MG63 (cell line): ENCODE measurements around the gene KMT2D. TPM values are rescaled to one million over a fixed set of nuclear protein-coding genes. Genes with fewer than 3 reads are reported as not detected.

Experiments
- DNase-seq: peaks from one replicate; pipeline ENCODE4 v3.0.0-alpha.2; 2020
- H3K27me3 ChIP-seq: fragments of 250-450 bp; sonication (Bioruptor Pico); 2 replicates; pipeline ENCODE4 v1.5.1; 2020; ENCODE audit warnings: mild to moderate bottlenecking, moderate library complexity
- H3K36me3 ChIP-seq: fragments of 250-450 bp; sonication (Bioruptor Pico); 2 replicates; pipeline ENCODE4 v1.5.1; 2020; ENCODE audit warnings: mild to moderate bottlenecking, moderate library complexity
- H3K4me3 ChIP-seq: fragments of 250-450 bp; sonication (Bioruptor Pico); 2 replicates; pipeline ENCODE4 v1.5.1; 2020; ENCODE audit warnings: mild to moderate bottlenecking, moderate library complexity
- H3K9me3 ChIP-seq: fragments of 250-450 bp; sonication (Bioruptor Pico); 2 replicates; pipeline ENCODE4 v1.5.1; 2020; ENCODE audit warnings: mild to moderate bottlenecking, moderate library complexity
- total RNA-seq: library from RNA; depleted of rRNA; stranded (reverse); fragments of >200 nt; shearing (Covaris generic); gene quantifications from 2 replicates; pipeline ENCODE4 v1.2.3, GENCODE V29; 2014; ENCODE audit warnings: low replicate concordance

KMT2D gene
- total RNA-seq, 1 experiment from 2014 or later, result 8.6 TPM

GRCh38 chr12:49059045-49059298 is 1.6 kb downstream of the KMT2D start:
- Histone ChIP-seq H3K4me3 (peak overlapping the region; percentile 82), H3K36me3 (peaks cover 32% of the 10 kb centered on the region), H3K27me3 (no peaks in the 10 kb centered on the region), H3K9me3 (no peaks in the 10 kb centered on the region)
- no peak for DNase-seq

- Histone ChIP-seq H3K36me3 (peaks cover 35% of the 10 kb centered on the region), H3K27me3 (no peaks in the 10 kb centered on the region)
- no peak for DNase-seq
Observed at GRCh38 chr12:49058366-49059044, 2.1 kb downstream of the KMT2D start.

GRCh38 chr12:49057888-49058287 is 2.7 kb downstream of the KMT2D start:
- H3K4me3 ChIP-seq, result peak overlapping the region; percentile 82
- no peak for DNase-seq
- no peaks in the 10 kb centered on the region for H3K27me3 ChIP-seq
- peaks cover 40% of the 10 kb centered on the region for H3K36me3 ChIP-seq
- no peaks in the 10 kb centered on the region for H3K9me3 ChIP-seq

More at GRCh38 chr12:49058366-49059044, 2.1 kb downstream of the KMT2D start:
- H3K4me3 ChIP-seq, result peak overlapping the region; percentile 82
- no peaks in the 10 kb centered on the region for H3K9me3 ChIP-seq

- Histone ChIP-seq H3K9me3 (no peaks in the 10 kb centered on the region), H3K36me3 (peaks cover 46% of the 10 kb centered on the region), H3K4me3 (no peak overlapping the region), H3K27me3 (no peaks in the 10 kb centered on the region)
- no peak for DNase-seq
Observed at GRCh38 chr12:49055978-49056754, 4.4 kb downstream of the KMT2D start.

- Histone ChIP-seq H3K9me3 (no peaks in the 10 kb centered on the region), H3K36me3 (peaks cover 56% of the 10 kb centered on the region)
Observed at GRCh38 chr12:49055092-49055491, 5.5 kb downstream of the KMT2D start.

GRCh38 chr12:49054524-49054923 is 6.1 kb downstream of the KMT2D start:
- Histone ChIP-seq H3K27me3 (no peaks in the 10 kb centered on the region), H3K36me3 (peaks cover 60% of the 10 kb centered on the region)

More at GRCh38 chr12:49055092-49055491, 5.5 kb downstream of the KMT2D start:
- Histone ChIP-seq H3K4me3 (no peak overlapping the region), H3K27me3 (no peaks in the 10 kb centered on the region)
- DNase-seq, result no peak

GRCh38 chr12:49054096-49054495 is 6.5 kb downstream of the KMT2D start:
- H3K27me3 ChIP-seq, result no peaks in the 10 kb centered on the region
- no peaks in the 10 kb centered on the region for H3K9me3 ChIP-seq
- no peak for DNase-seq
- H3K4me3 ChIP-seq, result no peak overlapping the region
- H3K36me3 ChIP-seq, result peaks cover 60% of the 10 kb centered on the region

More at GRCh38 chr12:49054524-49054923, 6.1 kb downstream of the KMT2D start:
- no peak for DNase-seq
- Histone ChIP-seq H3K4me3 (no peak overlapping the region), H3K9me3 (no peaks in the 10 kb centered on the region)

GRCh38 chr12:49052451-49053208 is 8.0 kb downstream of the KMT2D start:
- H3K36me3 ChIP-seq, result peaks cover 65% of the 10 kb centered on the region
- H3K9me3 ChIP-seq, result no peaks in the 10 kb centered on the region
- H3K27me3 ChIP-seq, result no peaks in the 10 kb centered on the region
- H3K4me3 ChIP-seq, result no peak overlapping the region
- no peak for DNase-seq

GRCh38 chr12:49051777-49052438 is 8.7 kb downstream of the KMT2D start:
- H3K27me3 ChIP-seq, result no peaks in the 10 kb centered on the region
- no peak overlapping the region for H3K4me3 ChIP-seq
- DNase-seq, result no peak
- no peaks in the 10 kb centered on the region for H3K9me3 ChIP-seq
- H3K36me3 ChIP-seq, result peaks cover 67% of the 10 kb centered on the region

- no peaks in the 10 kb centered on the region for H3K9me3 ChIP-seq
- peaks cover 68% of the 10 kb centered on the region for H3K36me3 ChIP-seq
- no peak for DNase-seq
- H3K27me3 ChIP-seq, result no peaks in the 10 kb centered on the region
- no peak overlapping the region for H3K4me3 ChIP-seq
Observed at GRCh38 chr12:49051373-49051764, 9.2 kb downstream of the KMT2D start.

GRCh38 chr12:49050507-49051372 is 9.9 kb downstream of the KMT2D start:
- Histone ChIP-seq H3K27me3 (no peaks in the 10 kb centered on the region), H3K9me3 (no peaks in the 10 kb centered on the region), H3K36me3 (peaks cover 73% of the 10 kb centered on the region), H3K4me3 (no peak overlapping the region)
- DNase-seq, result no peak

- DNase-seq, result no peak
- H3K36me3 ChIP-seq, result peaks cover 70% of the 10 kb centered on the region
Observed at GRCh38 chr12:49049566-49050224, 10.9 kb downstream of the KMT2D start.

GRCh38 chr12:49048953-49049352 is 11.6 kb downstream of the KMT2D start:
- DNase-seq, result no peak
- Histone ChIP-seq H3K27me3 (no peaks in the 10 kb centered on the region), H3K4me3 (no peak overlapping the region), H3K36me3 (peaks cover 73% of the 10 kb centered on the region), H3K9me3 (no peaks in the 10 kb centered on the region)

More at GRCh38 chr12:49049566-49050224, 10.9 kb downstream of the KMT2D start:
- no peaks in the 10 kb centered on the region for H3K9me3 ChIP-seq
- no peaks in the 10 kb centered on the region for H3K27me3 ChIP-seq
- H3K4me3 ChIP-seq, result no peak overlapping the region

- Histone ChIP-seq H3K36me3 (peaks cover 84% of the 10 kb centered on the region), H3K9me3 (no peaks in the 10 kb centered on the region), H3K27me3 (no peaks in the 10 kb centered on the region), H3K4me3 (no peak overlapping the region)
- DNase-seq, result no peak
Observed at GRCh38 chr12:49046129-49046895, 14.3 kb downstream of the KMT2D start.

GRCh38 chr12:49044660-49045059 is 15.9 kb downstream of the KMT2D start:
- no peaks in the 10 kb centered on the region for H3K9me3 ChIP-seq
- DNase-seq, result no peak

More at GRCh38 chr12:49044660-49045059, 15.9 kb downstream of the KMT2D start:
- H3K36me3 ChIP-seq, result peaks cover 82% of the 10 kb centered on the region
- no peaks in the 10 kb centered on the region for H3K27me3 ChIP-seq
- H3K4me3 ChIP-seq, result no peak overlapping the region
